K562 (cell line): ENCODE measurements around the gene CTNNA3. TPM values are rescaled to one million over a fixed set of nuclear protein-coding genes. Genes with fewer than 3 reads are reported as not detected.

Experiments used
- ATAC-seq: fragments of 200-7000 bp; cut with Tn5 transposase; 3 replicates; pipeline ENCODE4 v1.9.1; 2020; ENCODE audit warnings: moderate library complexity
- BruUV-seq: library from RNA; stranded (reverse); fragments of 400-500 nt; replicated peaks from 2 replicates; lab custom pipeline; 2021; lab: Mats Ljungman, UMichigan
- CTCF ChIA-PET: fragments of 300-600 bp; formaldehyde crosslinking; extraction: SDS; loops from one replicate; lab custom pipeline; 2021; ENCODE audit warnings: low intra/inter-chr PET ratio; lab: Yijun Ruan, JAX
- POLR2A ChIA-PET: fragments of 300-600, 350-650 bp; sonication (Branson Sonifier 250); formaldehyde crosslinking; extraction: SDS; loops from one replicate; lab custom pipeline; 2021; ENCODE audit warnings: antibody characterized with exemption, inconsistent platforms; lab: Yijun Ruan, JAX
- DNase-seq, 4 experiments: peaks; one replicate each; pipeline versions ENCODE4 v3.0.0 to v3.0.0-alpha.2; 2011 to 2018; ENCODE audit warnings: low spot score in 3 of 4, mixed read lengths in 3 of 4; ENCODE audit errors: extremely low read depth in 1 of 4
- FAIRE-seq: peaks from 2 replicates; lab custom pipeline; 2011; peaks lifted over from hg19 to GRCh38; lab: Jason Lieb, UNC
- H2AFZ ChIP-seq: 2 replicates; pipeline ENCODE4 v1.6.0; 2011; ENCODE audit warnings: low read depth, low read length, control low read depth, inconsistent platforms
- H3K27ac ChIP-seq: fragments of 200-600 bp; 3 replicates; pipeline ENCODE4 v1.8.0; 2011; ENCODE audit warnings: low read depth, mild to moderate bottlenecking, control low read depth, inconsistent platforms, low read length, moderate library complexity, mixed read lengths; ENCODE audit errors: extremely low read depth
- H3K27me3 ChIP-seq, 2 experiments: fragments of 300-600 bp in 1 of 2; 2 replicates in 1 of 2; 3 replicates in 1 of 2; pipeline versions ENCODE4 v1.6.0 to v1.8.0; 2011; ENCODE audit warnings: inconsistent platforms in 2 of 2, low read length in 2 of 2, mild to moderate bottlenecking in 1 of 2, mixed read lengths in 1 of 2, moderate library complexity in 1 of 2; ENCODE audit not compliant: control insufficient read depth in 2 of 2, insufficient read depth in 2 of 2
- H3K36me3 ChIP-seq: fragments of 300-600 bp; 3 replicates; pipeline ENCODE4 v1.8.0; 2011; ENCODE audit warnings: mild to moderate bottlenecking, low read length, inconsistent platforms; ENCODE audit not compliant: control insufficient read depth, insufficient read depth
- H3K4me1 ChIP-seq, 2 experiments: fragments of 200-600 bp in 1 of 2; replicated peaks in 1 of 2; 2 replicates in 1 of 2; 3 replicates in 1 of 2; pipeline versions ENCODE4 v1.5.1 to v1.8.0; 2011; ENCODE audit warnings: inconsistent platforms in 2 of 2, low read length in 2 of 2, mild to moderate bottlenecking in 1 of 2, mixed read lengths in 1 of 2, moderate library complexity in 1 of 2; ENCODE audit not compliant: control insufficient read depth in 2 of 2, insufficient read depth in 2 of 2
- H3K4me2 ChIP-seq: 2 replicates; pipeline ENCODE4 v1.6.1; 2011; ENCODE audit warnings: low read length, control low read depth, inconsistent platforms, mixed read lengths; ENCODE audit not compliant: insufficient read depth
- H3K4me3 ChIP-seq: fragments of 200-600 bp; sonication (generic), shearing (Covaris generic); 2 replicates; pipeline ENCODE4 v1.5.1; 2016; ENCODE audit warnings: control low read depth, inconsistent platforms
- H3K79me2 ChIP-seq: fragments of 200-600 bp; 3 replicates; pipeline ENCODE4 v1.8.0; 2011; ENCODE audit warnings: low read length, inconsistent platforms; ENCODE audit not compliant: control insufficient read depth, insufficient read depth
- H3K9ac ChIP-seq, 2 experiments: 2 replicates each; pipeline versions ENCODE4 v1.6.0 to v1.6.1; 2011; ENCODE audit warnings: low read depth in 2 of 2, low read length in 2 of 2, control low read depth in 1 of 2, inconsistent platforms in 1 of 2, mild to moderate bottlenecking in 1 of 2, mixed read lengths in 1 of 2; ENCODE audit not compliant: insufficient read depth in 1 of 2
- H3K9me1 ChIP-seq: one replicate; pipeline ENCODE4 v1.6.0; 2011; ENCODE audit warnings: inconsistent platforms, mild to moderate bottlenecking, low read length, moderate library complexity; ENCODE audit not compliant: control insufficient read depth, insufficient read depth
- H3K9me3 ChIP-seq: replicated peaks from 2 replicates; pipeline ENCODE4 v1.5.1; 2011; ENCODE audit warnings: low read depth, low read length, inconsistent platforms; ENCODE audit not compliant: control insufficient read depth, insufficient read depth
- H4K20me1 ChIP-seq: replicated peaks from 2 replicates; pipeline ENCODE4 v1.6.1; 2011; ENCODE audit warnings: low read length, inconsistent platforms, mixed read lengths; ENCODE audit not compliant: control insufficient read depth, insufficient read depth
- ADNP ChIP-seq: fragments of 200-800 bp; sonication (Bioruptor generic); IDR thresholded peaks from 2 replicates; pipeline ENCODE4 v1.6.1; 2016; ENCODE audit warnings: missing genetic modification characterization, missing compliant biosample characterization
- ATF1 ChIP-seq, 2 experiments: fragments of 450-650 bp in 1 of 2; IDR thresholded peaks; 2 replicates each; pipeline ENCODE4 v1.6.1; 2016; ENCODE audit warnings: missing compliant biosample characterization in 1 of 2, missing genetic modification characterization in 1 of 2
- CBX5 ChIP-seq: IDR thresholded peaks from 2 replicates; pipeline ENCODE4 v1.6.1; 2014; ENCODE audit warnings: low read depth, borderline replicate concordance
- EWSR1 ChIP-seq: fragments of 450-650 bp; IDR thresholded peaks from 2 replicates; pipeline ENCODE4 v1.6.1; 2018; ENCODE audit warnings: borderline replicate concordance, mild to moderate bottlenecking, low read depth, moderate library complexity; ENCODE audit not compliant: partially characterized antibody
- HMG20A ChIP-seq: fragments of 450-650 bp; formaldehyde crosslinking; conservative IDR thresholded peaks from 2 replicates; pipeline ENCODE4 v1.4.0; 2020; ENCODE audit warnings: mild to moderate bottlenecking, mixed read lengths
- JUND ChIP-seq, 2 experiments: IDR thresholded peaks; 2 replicates in 1 of 2; 3 replicates in 1 of 2; pipeline ENCODE4 v1.6.1; 2011; ENCODE audit warnings: borderline replicate concordance in 2 of 2, low read depth in 2 of 2, low read length in 2 of 2, improper control_type of control experiment in 1 of 2, missing biosample characterization in 1 of 2, missing genetic modification characterization in 1 of 2, missing genetic modification reagents in 1 of 2
- MCM5 ChIP-seq: fragments of 450-650 bp; IDR thresholded peaks from 2 replicates; pipeline ENCODE4 v1.6.1; 2016; ENCODE audit warnings: low read depth
- MYC ChIP-seq, 2 experiments: fragments of 250-450 bp in 1 of 2; sonication (Bioruptor Pico) in 1 of 2; IDR thresholded peaks; 2 replicates each; pipeline versions ENCODE4 v1.5.1 to v1.6.1; 2012 to 2021; ENCODE audit warnings: low read depth in 2 of 2, borderline replicate concordance in 1 of 2, improper control_type of control experiment in 1 of 2, low read length in 1 of 2, mild to moderate bottlenecking in 1 of 2, moderate library complexity in 1 of 2
- MYNN ChIP-seq, 2 experiments: sonication (generic); formaldehyde crosslinking in 1 of 2; IDR thresholded peaks; 2 replicates each; pipeline versions ENCODE4 v1.5.0 to v1.6.1; 2016 to 2020; ENCODE audit warnings: antibody characterized with exemption in 1 of 2, missing genetic modification reagents in 1 of 2
- NR3C1 ChIP-seq: sonication (generic); formaldehyde crosslinking; IDR thresholded peaks from 2 replicates; pipeline ENCODE4 v1.8.1; 2022; ENCODE audit warnings: missing genetic modification reagents
- RHOXF2B ChIP-seq: fragments of 250-450 bp; sonication (Bioruptor Pico); conservative IDR thresholded peaks from 2 replicates; pipeline ENCODE4 v1.5.1; 2021
- SMAD4 ChIP-seq: fragments of 250-450 bp; sonication (Bioruptor Pico); conservative IDR thresholded peaks from 2 replicates; pipeline ENCODE4 v1.8.0; 2021; ENCODE audit warnings: inconsistent platforms, mild to moderate bottlenecking, moderate library complexity
- SREBF2 ChIP-seq: sonication (generic); formaldehyde crosslinking; IDR thresholded peaks from 2 replicates; pipeline ENCODE4 v1.4.0; 2020; ENCODE audit warnings: mild to moderate bottlenecking, missing genetic modification reagents
- TAF1 ChIP-seq: IDR thresholded peaks from 2 replicates; pipeline ENCODE4 v1.6.1; 2011; ENCODE audit warnings: mild to moderate bottlenecking, low read length, moderate library complexity; ENCODE audit not compliant: insufficient read depth, control insufficient read depth, severe bottlenecking; ENCODE audit errors: extremely low read depth
- ZNF175 ChIP-seq: fragments of 200-800 bp; sonication (Bioruptor generic); IDR thresholded peaks from 2 replicates; pipeline ENCODE4 v1.6.1; 2016; ENCODE audit warnings: low read depth, mild to moderate bottlenecking, missing genetic modification characterization, missing compliant biosample characterization
- ZNF197 ChIP-seq: fragments of 200-800 bp; sonication (Bioruptor generic); IDR thresholded peaks from 2 replicates; pipeline ENCODE4 v1.6.1; 2016; ENCODE audit warnings: low read depth, missing genetic modification characterization, missing compliant biosample characterization
- ZNF551 ChIP-seq: fragments of 250-450 bp; sonication (Bioruptor Pico); IDR thresholded peaks from 2 replicates; pipeline ENCODE4 v1.5.0; 2021; ENCODE audit warnings: mild to moderate bottlenecking, moderate library complexity
- WGBS: fragments of 100-300 bp; shearing (Covaris generic); methylation state at CpG from one replicate; pipeline ENCODE4 v1.1.6; 2016; ENCODE audit warnings: low coverage, mixed read lengths; ENCODE audit not compliant: insufficient coverage; ENCODE audit errors: missing lambda C conversion rate; 5-methylcytosine and 5-hydroxymethylcytosine counted together
- in situ Hi-C: fragments of 300-500 bp; cut with MboI; formaldehyde crosslinking; loops from 4 replicates; pipeline ENCODE4 v1.15.0; 2018; ENCODE audit warnings: inconsistent platforms, mixed read lengths
- intact Hi-C: fragments of 100-400 bp; cut with micrococcal nuclease; formaldehyde crosslinking; loops from 2 replicates; pipeline ENCODE4 v1.14.2; 2022
- polyA plus RNA-seq, 8 experiments: library from polyadenylated mRNA; depleted of rRNA in 4 of 8; stranded (reverse) in 5 of 8; unstranded in 3 of 8; fragments of >200 nt; fragmentation: Nextera tagmentation in 2 of 8; fragmentation: Illumina TruSeq in 1 of 8; extraction: Ambion mirVana in 2 of 8; extraction: Trizol in 1 of 8; gene quantifications; 2 replicates each; pipeline versions ENCODE4 v1.2.1 to v1.2.3, GENCODE V29; 2011 to 2014; ENCODE audit warnings: inconsistent platforms in 1 of 8, missing spikeins in 1 of 8
- total RNA-seq, 7 experiments: library from RNA; depleted of rRNA in 6 of 7; stranded (reverse); fragments of >200 nt in 6 of 7; fragmentation: Illumina TruSeq in 2 of 7; extraction: Trizol in 2 of 7; gene quantifications; 2 replicates each; pipeline versions ENCODE4 v1.2.1 to v1.2.3, GENCODE V29; 2011 to 2021; ENCODE audit warnings: low replicate concordance in 1 of 7
- TF ChIP-seq, protein P1 (sequence below): sonication (generic); formaldehyde crosslinking; IDR thresholded peaks from 2 replicates; pipeline ENCODE4 v1.8.1; 2023; ENCODE audit warnings: mild to moderate bottlenecking, missing genetic modification reagents
- TF ChIP-seq, protein P2 (sequence below): fragments of 450-650 bp; IDR thresholded peaks from 2 replicates; pipeline ENCODE4 v1.7.1; 2018; ENCODE audit warnings: mild to moderate bottlenecking, low read depth; ENCODE audit not compliant: partially characterized antibody

The CTNNA3 gene
- total and polyA plus RNA-seq, 9 of the 15 experiments (the other 6 are each of a cell fraction or from before 2014, with no cell fraction given) = 0.04 TPM; not detected in 8

GRCh38 chr10:67045404-67045803 lies 650.6 kb downstream of the CTNNA3 start:
- in situ Hi-C loops = no loop called here
- H3K4me1 ChIP-seq = no peaks in the 10 kb centered on the region
- H3K9me3 ChIP-seq = no peaks in the 10 kb centered on the region
- H2AFZ ChIP-seq = no peak overlapping the region
- ATAC-seq (no peak), FAIRE-seq (no peak), DNase-seq (no peak)
- H3K27ac ChIP-seq = no peak overlapping the region
- BruUV-seq = no TSS peak
- H3K9me1 ChIP-seq = no peaks in the 10 kb centered on the region
- no peak overlapping the region for H3K4me3 ChIP-seq
- ChIA-PET POLR2A (no interaction called here), CTCF (no interaction called here)
- intact Hi-C loops = no loop called here
- no peaks in the 10 kb centered on the region for H3K36me3 ChIP-seq
- no peak overlapping the region for H3K4me2 ChIP-seq
- no peaks in the 10 kb centered on the region for H3K79me2 ChIP-seq
- no peaks in the 10 kb centered on the region for H3K27me3 ChIP-seq
- WGBS = 2% methylated on average over 18 of the region's 22 CpGs
- no peaks in the 10 kb centered on the region for H4K20me1 ChIP-seq
- no peak overlapping the region for H3K9ac ChIP-seq
- no peak for TF ChIP-seq MCM5
- no peak for TF ChIP-seq NR3C1
- no peak for TF ChIP-seq CBX5
- no peak for TF ChIP-seq ATF1 (CRISPR knock-in tag; IDR thresholded peaks at IDR 0.05)
- TF ChIP-seq ATF1 (tag; IDR thresholded peaks at IDR 0.05) = no peak
- no peak for TF ChIP-seq HMG20A (CRISPR knock-in tag)
- TF ChIP-seq, protein P1, sequence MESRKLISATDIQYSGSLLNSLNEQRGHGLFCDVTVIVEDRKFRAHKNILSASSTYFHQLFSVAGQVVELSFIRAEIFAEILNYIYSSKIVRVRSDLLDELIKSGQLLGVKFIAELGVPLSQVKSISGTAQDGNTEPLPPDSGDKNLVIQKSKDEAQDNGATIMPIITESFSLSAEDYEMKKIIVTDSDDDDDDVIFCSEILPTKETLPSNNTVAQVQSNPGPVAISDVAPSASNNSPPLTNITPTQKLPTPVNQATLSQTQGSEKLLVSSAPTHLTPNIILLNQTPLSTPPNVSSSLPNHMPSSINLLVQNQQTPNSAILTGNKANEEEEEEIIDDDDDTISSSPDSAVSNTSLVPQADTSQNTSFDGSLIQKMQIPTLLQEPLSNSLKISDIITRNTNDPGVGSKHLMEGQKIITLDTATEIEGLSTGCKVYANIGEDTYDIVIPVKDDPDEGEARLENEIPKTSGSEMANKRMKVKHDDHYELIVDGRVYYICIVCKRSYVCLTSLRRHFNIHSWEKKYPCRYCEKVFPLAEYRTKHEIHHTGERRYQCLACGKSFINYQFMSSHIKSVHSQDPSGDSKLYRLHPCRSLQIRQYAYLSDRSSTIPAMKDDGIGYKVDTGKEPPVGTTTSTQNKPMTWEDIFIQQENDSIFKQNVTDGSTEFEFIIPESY = no peak
- no peak for TF ChIP-seq ZNF551
- no peak for TF ChIP-seq RHOXF2B (CRISPR knock-in tag)
- TF ChIP-seq MYNN (IDR thresholded peaks at IDR 0.05) = no peak
- TF ChIP-seq MYNN (CRISPR knock-in tag; IDR thresholded peaks at IDR 0.05) = no peak
- no peak for TF ChIP-seq TAF1
- no peak for TF ChIP-seq EWSR1
- no peak for TF ChIP-seq ZNF175 (CRISPR knock-in tag)
- TF ChIP-seq SMAD4 (CRISPR knock-in tag) = no peak
- no peak for TF ChIP-seq ADNP (tag)
- TF ChIP-seq, protein P2, sequence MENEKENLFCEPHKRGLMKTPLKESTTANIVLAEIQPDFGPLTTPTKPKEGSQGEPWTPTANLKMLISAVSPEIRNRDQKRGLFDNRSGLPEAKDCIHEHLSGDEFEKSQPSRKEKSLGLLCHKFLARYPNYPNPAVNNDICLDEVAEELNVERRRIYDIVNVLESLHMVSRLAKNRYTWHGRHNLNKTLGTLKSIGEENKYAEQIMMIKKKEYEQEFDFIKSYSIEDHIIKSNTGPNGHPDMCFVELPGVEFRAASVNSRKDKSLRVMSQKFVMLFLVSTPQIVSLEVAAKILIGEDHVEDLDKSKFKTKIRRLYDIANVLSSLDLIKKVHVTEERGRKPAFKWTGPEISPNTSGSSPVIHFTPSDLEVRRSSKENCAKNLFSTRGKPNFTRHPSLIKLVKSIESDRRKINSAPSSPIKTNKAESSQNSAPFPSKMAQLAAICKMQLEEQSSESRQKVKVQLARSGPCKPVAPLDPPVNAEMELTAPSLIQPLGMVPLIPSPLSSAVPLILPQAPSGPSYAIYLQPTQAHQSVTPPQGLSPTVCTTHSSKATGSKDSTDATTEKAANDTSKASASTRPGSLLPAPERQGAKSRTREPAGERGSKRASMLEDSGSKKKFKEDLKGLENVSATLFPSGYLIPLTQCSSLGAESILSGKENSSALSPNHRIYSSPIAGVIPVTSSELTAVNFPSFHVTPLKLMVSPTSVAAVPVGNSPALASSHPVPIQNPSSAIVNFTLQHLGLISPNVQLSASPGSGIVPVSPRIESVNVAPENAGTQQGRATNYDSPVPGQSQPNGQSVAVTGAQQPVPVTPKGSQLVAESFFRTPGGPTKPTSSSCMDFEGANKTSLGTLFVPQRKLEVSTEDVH = no peak
- TF ChIP-seq SREBF2 = no peak
- no peak for TF ChIP-seq MYC (IDR thresholded peaks at IDR 0.05; ENCODE audit: low read depth, low read length)
- no peak for TF ChIP-seq MYC (CRISPR knock-in tag; IDR thresholded peaks at IDR 0.05; ENCODE audit: borderline replicate concordance, low read depth)
- TF ChIP-seq JUND (IDR thresholded peaks at IDR 0.05; ENCODE audit: borderline replicate concordance, low read depth, low read length) = no peak
- TF ChIP-seq JUND (tag; IDR thresholded peaks at IDR 0.05; ENCODE audit: borderline replicate concordance, low read depth, low read length) = no peak
- no peak for TF ChIP-seq ZNF197 (CRISPR knock-in tag)
